NCI-H526 (cell line): ENCODE results near the gene NAPSA.

Experiments
- DNase-seq, 2 experiments: peaks; one replicate each; lab custom pipeline; 2025; lab: John Stamatoyannopoulos, UW

The NAPSA gene

DNA sequence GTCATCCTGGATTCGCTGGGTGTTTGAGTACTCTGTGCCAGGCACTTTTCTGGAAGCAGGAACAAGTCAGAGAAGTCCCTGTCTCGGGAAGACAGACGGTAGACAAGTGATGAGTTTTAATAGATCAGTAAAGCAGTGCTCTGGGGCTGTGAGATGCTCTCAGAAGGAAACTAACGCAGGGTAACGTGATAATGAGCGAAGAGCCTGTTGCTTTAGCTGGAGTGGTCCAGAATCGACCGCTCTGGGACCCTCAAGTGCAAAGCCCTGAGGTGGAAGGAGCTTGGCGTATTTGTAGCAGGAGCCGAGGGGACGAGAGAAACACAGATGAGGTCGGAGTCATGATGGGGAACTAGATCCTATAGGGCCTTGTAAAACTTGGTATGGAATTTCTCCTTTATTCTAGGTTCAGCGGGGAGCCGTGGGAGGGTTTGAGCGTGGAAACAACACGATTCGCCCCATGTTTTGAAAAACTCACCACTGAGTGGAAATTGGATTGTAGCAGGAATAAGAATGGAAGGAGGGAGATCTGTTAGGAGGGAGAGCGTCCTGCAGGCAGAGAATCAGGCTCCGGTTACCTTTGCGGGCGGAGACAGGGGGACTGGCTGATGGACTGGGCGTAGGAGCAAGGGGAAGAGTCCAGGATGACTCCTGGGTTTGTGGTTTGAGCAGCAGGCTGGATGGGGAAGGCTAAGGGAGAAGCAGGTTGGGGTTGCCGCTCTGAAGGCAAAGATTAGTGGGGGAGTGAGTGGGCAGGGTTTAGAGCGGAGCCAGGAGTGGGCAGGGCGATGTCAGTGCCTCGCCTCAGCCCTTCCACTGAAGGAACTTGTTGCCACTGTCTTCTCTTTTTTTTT is 19.5 kb upstream of the NAPSA start:
- DNase-seq, result no peak

DNA sequence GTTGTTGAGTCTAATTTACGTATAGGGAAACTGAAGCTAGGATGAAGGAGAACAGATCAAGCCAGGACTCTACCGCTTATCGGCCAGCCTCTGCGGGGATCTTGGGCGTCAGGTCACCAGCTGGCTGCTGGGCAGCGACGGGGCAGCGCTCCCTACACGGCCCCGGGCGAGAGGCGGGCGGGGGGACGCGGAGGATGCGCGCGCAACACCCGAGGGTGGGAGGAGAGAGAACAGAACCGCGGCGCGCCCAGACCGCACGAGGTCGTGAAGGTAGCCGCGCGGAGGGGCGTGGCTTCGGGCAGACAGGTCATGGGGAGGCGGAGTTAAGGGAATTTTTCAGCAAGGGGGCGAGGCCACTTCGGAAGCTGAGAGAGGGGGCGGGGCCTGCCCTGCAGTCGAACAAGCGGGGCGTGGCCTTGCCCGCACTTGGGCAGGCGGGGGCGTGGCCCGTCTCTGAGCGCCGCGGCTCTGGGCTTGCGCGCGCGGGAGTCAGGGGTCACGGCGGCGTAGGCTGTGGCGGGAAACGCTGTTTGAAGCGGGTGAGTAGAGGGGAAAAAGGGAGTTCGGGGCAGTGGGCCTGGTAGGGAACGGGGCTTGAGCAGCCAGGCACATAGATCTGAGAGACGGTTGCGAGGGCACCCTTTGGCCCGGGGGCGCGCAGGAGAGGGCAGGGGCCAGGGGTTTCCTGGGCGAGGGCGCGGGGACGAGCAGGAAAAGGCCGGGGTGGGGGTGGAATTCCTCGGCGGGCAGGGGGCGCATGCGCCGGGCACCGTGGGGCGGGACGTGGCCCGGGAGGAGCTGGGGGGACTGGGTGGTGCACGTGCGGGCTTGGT is 18.6 kb upstream of the NAPSA start, which contains the start of gene POLD1:
TSS of gene POLD1 (plus strand) at position 496 of the 833 bp plus-strand sequence. CDS start 14,505 bp downstream, outside the sequence.
- peak; percentile 89 to 99 for DNase-seq

DNA sequence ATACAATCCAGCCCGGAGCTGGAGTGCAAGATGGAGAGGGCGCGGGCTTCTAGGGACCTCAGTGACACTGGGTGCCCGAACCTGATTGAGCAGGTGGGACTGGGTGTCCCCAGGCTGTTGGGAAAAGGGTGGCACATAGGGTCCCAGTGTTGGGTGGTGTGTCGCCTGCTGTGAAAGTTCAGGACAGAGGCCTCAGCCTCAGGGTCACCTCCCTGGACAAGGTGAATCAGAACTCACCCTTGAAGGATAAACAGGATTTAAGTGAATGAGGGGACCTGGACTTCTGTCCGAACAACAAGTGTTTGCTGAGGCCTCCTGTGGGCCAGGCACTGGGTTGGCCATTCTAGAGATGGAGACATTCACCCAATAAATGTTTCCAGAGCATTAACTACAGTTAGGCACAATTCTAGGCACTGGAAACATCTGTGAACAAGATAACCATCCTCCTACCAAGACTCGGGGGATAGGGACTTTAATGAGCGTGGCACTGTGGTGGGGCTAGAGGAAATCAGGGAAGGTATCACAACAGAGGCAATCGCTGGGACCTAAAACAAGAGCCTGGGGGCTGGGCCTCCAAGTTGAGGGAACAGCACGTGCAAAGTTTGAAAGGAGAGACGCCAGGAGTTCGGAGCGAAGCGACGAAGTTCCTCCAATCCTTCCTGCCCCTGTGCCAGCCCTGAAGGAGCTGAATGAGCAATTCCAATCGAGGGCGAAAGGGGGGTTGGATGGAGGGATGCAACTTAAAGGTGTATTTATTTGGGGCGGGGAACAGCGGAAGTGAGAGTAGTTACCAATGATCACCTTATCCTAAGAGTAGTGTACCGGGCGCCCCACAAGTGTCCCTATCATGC is 17.8 kb upstream of the NAPSA start:
- peak in 1 of 2 experiments; percentile 47 for DNase-seq

DNA sequence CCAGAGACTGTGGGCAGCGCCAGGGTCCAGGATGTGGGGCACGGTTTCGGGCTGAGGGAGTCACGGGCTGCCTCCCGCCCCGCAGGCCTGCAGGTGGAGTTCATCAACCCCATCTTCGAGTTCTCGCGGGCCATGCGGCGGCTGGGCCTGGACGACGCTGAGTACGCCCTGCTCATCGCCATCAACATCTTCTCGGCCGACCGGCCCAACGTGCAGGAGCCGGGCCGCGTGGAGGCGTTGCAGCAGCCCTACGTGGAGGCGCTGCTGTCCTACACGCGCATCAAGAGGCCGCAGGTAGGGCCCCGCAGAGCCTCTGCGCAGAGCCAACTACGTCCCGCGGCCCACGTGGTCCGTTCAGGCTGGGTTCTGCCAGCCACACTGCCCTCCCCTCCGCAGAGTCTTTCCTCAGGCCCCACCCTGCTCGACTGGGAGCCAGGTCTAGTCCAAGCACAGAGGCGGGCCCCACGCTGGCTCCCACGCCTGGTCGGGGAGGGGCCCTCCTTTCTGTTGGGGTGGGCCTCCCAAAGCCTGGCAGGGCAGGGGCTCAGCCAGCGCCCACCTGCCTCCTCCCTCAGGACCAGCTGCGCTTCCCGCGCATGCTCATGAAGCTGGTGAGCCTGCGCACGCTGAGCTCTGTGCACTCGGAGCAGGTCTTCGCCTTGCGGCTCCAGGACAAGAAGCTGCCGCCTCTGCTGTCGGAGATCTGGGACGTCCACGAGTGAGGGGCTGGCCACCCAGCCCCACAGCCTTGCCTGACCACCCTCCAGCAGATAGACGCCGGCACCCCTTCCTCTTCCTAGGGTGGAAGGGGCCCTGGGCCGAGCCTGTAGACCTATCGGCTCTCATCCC is 16.7 kb upstream of the NAPSA start:
- DNase-seq, result no peak

DNA sequence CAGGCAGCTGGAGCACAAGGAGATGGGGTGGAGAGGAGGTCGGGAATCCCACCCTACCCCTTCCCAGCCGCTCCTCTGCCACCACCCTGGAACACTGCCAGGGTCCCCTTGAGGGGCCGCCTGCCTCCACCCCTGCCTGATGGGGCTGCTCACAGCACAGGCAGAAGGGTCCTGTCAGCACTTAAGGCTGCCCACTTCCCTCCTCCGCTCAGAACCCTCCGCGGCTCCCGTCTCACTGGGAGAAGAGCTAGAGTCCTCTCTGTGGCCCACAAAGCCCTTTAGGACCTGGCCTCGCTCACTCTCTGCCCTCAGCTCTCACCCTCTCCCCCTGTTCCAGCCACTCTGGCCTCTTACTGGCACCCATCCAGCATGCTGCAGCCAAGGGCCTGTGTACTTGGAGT is 15.3 kb upstream of the NAPSA start:
- no peak for DNase-seq

DNA sequence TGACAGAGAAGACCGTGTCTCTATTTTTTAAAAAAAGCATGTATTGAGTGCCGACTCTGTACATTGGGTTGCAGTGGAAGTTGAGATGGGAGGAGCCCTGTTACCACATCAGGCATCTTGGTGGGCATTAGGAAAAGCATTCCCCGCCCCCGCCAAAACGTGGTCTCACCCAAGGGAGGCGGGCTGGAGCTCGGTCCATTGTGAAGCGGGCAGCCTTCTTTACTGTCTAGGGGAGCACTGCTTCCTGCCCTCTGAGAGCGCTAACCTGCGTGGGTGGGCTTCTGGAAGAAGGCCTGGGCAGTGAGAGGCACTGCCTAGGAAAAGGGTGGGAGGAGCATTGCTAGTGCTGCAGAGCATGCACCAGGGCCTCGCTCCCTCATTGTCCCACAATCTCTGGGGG is 14.7 kb upstream of the NAPSA start:
- no peak for DNase-seq

DNA sequence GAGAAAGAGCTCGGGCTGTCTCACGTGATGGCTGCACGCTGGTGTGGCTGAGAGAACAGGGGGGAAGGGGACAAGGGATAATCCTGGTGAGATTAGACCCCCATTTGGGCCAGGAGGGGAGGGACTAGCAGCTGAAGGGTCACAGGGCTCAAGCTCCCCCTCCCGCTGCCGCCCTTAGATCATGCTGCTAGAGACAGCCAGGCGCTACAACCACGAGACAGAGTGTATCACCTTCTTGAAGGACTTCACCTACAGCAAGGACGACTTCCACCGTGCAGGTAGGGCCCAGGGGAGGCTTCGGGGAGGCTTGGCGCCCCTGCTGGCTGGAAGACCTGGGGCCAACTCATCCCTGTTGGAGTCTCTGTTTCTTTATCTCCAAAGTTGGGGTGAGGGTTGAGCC is 14.2 kb upstream of the NAPSA start:
- DNase-seq, result no peak

DNA sequence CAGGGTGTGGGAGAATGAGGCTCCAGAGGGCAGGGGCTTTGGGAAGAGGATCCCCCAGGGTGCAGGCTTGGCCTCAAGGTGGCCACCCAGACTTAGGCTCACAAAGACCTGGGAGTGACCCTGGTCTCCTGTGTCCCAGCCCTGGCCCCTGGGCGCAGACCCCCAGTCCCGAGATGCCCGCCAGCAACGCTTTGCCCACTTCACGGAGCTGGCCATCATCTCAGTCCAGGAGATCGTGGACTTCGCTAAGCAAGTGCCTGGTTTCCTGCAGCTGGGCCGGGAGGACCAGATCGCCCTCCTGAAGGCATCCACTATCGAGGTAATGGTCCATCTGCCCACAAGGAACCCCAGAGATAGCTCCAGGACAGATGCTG is 13.4 kb upstream of the NAPSA start:
- DNase-seq, result no peak

DNA sequence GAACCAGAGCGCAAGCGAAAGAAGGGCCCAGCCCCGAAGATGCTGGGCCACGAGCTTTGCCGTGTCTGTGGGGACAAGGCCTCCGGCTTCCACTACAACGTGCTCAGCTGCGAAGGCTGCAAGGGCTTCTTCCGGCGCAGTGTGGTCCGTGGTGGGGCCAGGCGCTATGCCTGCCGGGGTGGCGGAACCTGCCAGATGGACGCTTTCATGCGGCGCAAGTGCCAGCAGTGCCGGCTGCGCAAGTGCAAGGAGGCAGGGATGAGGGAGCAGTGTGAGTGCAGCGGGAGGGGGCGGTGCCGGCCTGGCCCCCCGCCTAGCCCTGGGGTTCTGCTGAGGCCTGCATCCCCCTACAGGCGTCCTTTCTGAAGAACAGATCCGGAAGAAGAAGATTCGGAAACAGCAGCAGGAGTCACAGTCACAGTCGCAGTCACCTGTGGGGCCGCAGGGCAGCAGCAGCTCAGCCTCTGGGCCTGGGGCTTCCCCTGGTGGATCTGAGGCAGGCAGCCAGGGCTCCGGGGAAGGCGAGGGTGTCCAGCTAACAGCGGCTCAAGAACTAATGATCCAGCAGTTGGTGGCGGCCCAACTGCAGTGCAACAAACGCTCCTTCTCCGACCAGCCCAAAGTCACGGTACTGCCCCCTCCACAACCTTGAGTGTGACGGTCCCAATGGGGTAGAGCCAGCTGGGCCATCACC is 12.9 kb upstream of the NAPSA start:
- no peak for DNase-seq

DNA sequence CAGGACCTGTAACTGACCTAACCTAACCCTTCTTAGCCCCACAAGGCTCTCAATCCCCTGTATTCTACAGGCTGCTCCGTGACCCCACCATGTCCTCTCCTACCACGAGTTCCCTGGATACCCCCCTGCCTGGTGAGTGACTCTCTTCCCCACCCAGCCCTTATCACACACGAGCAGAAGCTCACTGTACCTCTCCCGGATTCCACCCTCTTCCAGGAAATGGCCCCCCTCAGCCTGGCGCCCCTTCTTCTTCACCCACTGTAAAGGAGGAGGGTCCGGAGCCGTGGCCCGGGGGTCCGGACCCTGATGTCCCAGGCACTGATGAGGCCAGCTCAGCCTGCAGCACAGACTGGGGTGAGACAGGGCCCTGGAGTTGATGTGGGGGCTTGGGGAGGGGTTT is 12.1 kb upstream of the NAPSA start:
- no peak for DNase-seq

DNA sequence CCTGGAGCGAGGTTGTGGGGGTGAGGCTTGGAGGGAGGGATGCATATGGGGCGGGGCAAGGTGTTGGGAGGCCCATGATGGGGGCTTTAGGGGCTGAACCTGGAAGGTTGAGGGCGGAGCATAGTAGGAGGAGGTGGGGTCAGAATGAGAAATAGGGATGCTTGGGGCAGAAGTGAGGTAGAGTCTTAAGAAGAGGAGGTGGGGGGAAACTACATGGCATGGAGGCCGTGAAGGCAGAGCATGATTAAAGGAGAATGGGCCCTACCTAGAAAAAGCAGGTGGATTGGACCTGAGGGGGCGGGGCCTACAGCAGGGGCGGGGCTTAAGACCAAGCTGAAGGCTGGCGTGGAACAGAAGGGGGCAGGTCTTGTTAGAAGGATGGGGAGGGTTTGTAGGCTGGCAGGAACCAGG is 11.6 kb upstream of the NAPSA start:
- peak; percentile 56 to 85 for DNase-seq

DNA sequence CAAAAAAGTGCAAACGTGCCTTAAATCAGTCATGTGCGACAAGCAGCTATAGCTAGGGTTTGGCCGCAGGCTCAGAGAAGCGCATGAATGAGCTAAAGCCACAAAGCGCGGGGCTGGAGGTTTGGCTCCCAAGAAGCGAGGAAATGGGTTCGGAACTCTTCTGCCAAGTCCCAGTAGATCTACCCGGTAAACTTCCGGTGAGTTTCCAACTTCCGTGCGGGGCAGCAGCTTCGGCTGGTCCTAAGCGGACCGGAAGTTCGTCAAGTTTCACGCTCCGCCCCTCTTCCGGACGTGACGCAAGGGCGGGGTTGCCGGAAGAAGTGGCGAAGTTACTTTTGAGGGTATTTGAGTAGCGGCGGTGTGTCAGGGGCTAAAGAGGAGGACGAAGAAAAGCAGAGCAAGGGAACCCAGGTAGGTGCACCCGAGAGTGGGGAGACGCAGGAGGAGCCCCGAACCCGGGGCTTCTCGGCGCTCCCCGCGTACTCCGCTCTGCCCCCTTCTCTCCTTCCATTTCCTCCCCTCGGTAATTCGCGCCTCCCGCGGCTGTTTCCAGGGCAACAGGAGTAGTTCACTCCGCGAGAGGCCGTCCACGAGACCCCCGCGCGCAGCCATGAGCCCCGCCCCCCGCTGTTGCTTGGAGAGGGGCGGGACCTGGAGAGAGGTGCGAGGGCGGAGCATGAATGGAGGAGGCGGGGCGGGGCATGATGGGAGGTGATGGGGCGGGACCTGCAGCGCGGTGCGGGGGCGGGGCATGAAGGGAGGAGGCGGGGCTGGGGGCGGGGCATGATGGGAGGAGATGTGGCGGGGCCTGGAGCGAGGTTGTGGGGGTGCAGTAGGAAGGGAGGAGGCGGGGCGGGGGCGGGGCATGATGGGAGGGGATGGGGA is 11.0 kb upstream of the NAPSA start, which contains the start of gene NR1H2:
TSS of gene NR1H2 (plus strand) at position 292 of the 885 bp plus-strand sequence. CDS start 1,149 bp downstream, outside the sequence.
- peak; percentile 94 to 98 for DNase-seq

DNA sequence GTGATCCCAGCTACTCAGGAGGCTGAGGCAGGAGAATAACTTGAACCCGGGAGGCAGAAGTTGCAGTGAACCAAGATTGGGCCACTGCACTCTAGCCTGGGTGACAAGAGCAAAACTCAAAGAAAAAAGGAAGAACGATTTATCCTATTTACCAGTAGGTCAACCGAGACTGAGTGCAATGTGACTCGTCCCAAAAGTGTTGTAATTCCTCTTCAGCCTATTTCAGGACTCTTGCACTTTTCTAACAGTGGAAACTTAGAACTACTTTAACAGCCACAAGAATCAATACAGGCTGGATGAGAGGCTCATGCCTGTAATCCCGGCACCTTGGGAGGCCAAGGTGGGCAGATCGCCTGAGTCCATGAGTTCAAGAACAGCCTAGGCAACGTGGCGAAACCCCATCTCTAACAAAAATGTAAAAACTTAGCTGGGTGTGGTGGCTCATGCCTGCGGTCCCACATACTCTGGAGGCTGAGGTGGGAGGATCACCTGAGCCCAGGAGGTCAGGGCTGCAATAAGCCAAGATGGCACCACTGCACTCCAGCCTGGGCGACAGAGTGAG is 6.6 kb upstream of the NAPSA start:
- no peak for DNase-seq

DNA sequence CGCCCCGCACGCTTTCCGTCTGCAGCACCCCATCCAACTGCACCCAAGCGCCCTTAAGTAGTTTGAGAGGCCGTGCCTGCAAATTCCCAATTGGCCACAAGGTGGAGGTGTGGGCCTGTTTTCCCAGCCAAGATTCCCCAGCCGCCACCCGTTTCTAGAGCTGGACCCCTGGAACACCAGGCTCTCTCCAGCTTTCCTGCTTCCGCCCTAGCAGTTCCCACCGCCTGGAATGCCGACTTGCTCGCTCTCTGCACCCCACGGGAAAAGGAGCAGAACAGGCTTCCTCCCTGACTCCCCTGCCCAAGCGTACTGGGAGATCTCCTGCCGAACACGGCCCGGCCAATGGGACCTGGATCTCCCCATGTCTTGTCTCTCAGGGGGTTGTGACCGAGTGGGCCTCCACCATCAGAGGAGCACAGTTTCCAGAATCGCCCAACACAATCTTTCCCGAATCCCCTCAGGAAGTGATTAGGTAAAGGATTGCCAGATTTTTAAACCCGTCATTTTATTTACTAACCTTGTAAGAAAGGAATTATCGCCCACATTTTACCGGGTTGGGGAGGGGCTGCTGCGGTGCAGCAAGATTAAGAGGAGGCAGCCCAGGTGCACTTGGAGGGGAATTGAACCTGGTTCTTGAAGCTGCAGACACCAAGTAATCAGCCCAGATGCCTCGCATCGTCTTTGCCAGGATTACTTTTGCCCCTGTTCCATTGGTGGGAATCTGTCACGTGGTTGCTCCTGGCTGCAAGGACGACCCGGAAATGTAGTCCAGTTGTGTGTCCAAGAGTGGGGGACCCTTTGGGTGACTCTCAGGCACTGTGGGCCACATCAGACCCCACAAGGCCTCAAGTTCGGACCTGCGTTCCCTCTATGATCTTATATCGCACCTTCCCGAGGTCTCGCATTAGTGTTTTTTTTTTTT is 3.5 kb upstream of the NAPSA start:
- DNase-seq, result peak; percentile 74 to 90

DNA sequence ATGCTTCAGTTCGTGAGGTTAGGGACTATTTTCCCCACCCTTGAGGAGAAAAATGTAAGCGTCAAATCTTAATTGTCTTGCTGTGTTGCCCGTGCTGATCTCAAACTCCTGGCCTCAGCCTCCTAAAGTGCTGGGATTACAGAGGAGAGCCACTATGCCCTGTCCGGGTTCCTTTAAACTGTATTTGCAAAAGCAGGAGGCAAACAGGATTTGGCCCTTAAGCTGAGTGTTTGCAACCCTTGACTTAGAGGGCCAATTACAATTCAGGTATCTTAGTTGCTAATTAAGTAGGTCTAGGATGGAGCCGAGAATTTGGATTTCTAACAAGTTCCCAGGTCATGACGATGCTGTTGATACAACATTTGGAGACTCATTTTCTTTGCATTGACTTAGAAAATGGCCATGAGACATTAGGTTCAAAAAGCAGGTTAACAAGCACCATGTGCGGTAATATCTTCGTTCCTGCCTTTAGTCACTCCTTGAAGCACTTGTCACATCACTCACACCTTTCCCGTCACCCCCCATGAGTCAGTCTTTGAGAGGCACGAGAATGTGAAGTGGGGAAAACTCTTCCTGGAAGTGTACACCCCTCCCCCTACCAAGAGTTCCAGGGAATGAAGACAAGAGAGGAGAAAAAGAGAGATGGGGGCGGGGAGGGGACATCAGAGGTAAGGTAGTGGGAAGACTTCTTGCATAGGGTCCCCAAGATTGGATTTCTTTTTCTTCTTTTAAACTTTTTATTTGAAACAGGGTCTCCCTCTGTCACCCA is 2.6 kb downstream of the NAPSA start:
- DNase-seq, result no peak

DNA sequence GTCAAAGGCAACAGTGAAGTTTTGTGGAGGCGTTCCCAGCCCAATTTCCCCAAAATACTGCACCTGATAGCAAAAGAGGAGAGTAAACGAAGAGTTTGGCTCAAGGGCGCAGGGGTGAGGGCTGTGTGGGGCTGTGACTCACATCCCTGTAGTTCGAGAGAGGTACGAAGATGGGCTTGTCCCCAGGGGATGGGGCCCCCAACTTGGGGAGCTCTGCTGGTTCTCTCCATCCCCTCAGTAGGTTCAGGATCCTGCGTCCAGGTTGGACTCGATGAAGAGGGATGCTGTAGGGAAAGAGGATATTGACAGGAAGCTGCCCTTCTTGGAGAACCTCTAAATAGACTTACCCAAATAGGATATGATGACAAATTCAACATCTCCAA is 3.4 kb downstream of the NAPSA start:
- no peak for DNase-seq
